ENCODE data around the gene ABCA13.

Gene ABCA13

GRCh38 chr7:48307041-48307714 lies 135.9 kb downstream of the ABCA13 start:
- TF ChIP-seq EZH2phosphoT487 (IDR thresholded peaks at IDR 0.05; ENCODE audit: borderline replicate concordance, low read length): no peak
- TF ChIP-seq CTCF (IDR thresholded peaks at IDR 0.05; ENCODE audit: low read depth, low read length, poor library complexity, severe bottlenecking): no peak
- Histone ChIP-seq H3K4me3 (ENCODE audit: low read length) (no peak overlapping the region), H3F3A (ENCODE audit: control insufficient read depth, insufficient read depth) (no peaks in the 10 kb centered on the region), H3K9me2 (replicated peaks; ENCODE audit: control insufficient read depth, low read length) (no peaks in the 10 kb centered on the region), H3K4me1 (ENCODE audit: control insufficient read depth, low read length) (no peaks in the 10 kb centered on the region), H3K79me2 (ENCODE audit: control insufficient read depth, low read length) (no peaks in the 10 kb centered on the region), H3K9me3 (ENCODE audit: control insufficient read depth, insufficient read depth, low read length) (no peaks in the 10 kb centered on the region), H3K4me2 (ENCODE audit: low read length) (no peak overlapping the region), H3K27me3 (ENCODE audit: control insufficient read depth, low read length) (no peaks in the 10 kb centered on the region), H4K20me1 (ENCODE audit: control insufficient read depth, insufficient read depth, low read depth, low read length) (no peaks in the 10 kb centered on the region), H3K36me3 (ENCODE audit: control insufficient read depth, low read length) (no peaks in the 10 kb centered on the region), H3K27ac (ENCODE audit: low read depth, low read length) (no peak overlapping the region)

GRCh38 chr7:48309720-48310119 lies 138.5 kb downstream of the ABCA13 start:
- H3K79me2 ChIP-seq (ENCODE audit: control insufficient read depth, low read length): no peaks in the 10 kb centered on the region
- H3K9me3 ChIP-seq (ENCODE audit: control insufficient read depth, insufficient read depth, low read length): no peaks in the 10 kb centered on the region
- TF ChIP-seq EZH2phosphoT487 (IDR thresholded peaks at IDR 0.05; ENCODE audit: borderline replicate concordance, low read length) (no peak), CTCF (IDR thresholded peaks at IDR 0.05; ENCODE audit: low read depth, low read length, poor library complexity, severe bottlenecking) (no peak)
- no peaks in the 10 kb centered on the region for H3K9me2 ChIP-seq (replicated peaks; ENCODE audit: control insufficient read depth, low read length)
- no peak overlapping the region for H3K27ac ChIP-seq (ENCODE audit: low read depth, low read length)
- no peaks in the 10 kb centered on the region for H4K20me1 ChIP-seq (ENCODE audit: control insufficient read depth, insufficient read depth, low read depth, low read length)
- no peak overlapping the region for H3K4me3 ChIP-seq (ENCODE audit: low read length)
- H3K27me3 ChIP-seq (ENCODE audit: control insufficient read depth, low read length): no peaks in the 10 kb centered on the region
- H3K4me2 ChIP-seq (ENCODE audit: low read length): no peak overlapping the region
- H3K4me1 ChIP-seq (ENCODE audit: control insufficient read depth, low read length): no peaks in the 10 kb centered on the region
- H3F3A ChIP-seq (ENCODE audit: control insufficient read depth, insufficient read depth): no peaks in the 10 kb centered on the region
- no peaks in the 10 kb centered on the region for H3K36me3 ChIP-seq (ENCODE audit: control insufficient read depth, low read length)

GRCh38 chr7:48311464-48312100 lies 140.3 kb downstream of the ABCA13 start:
- Histone ChIP-seq H3K27me3 (ENCODE audit: control insufficient read depth, low read length) (no peaks in the 10 kb centered on the region), H3K36me3 (ENCODE audit: control insufficient read depth, low read length) (no peaks in the 10 kb centered on the region), H3K4me3 (ENCODE audit: low read length) (no peak overlapping the region), H4K20me1 (ENCODE audit: control insufficient read depth, insufficient read depth, low read depth, low read length) (no peaks in the 10 kb centered on the region), H3K27ac (ENCODE audit: low read depth, low read length) (no peak overlapping the region), H3K79me2 (ENCODE audit: control insufficient read depth, low read length) (no peaks in the 10 kb centered on the region), H3K9me3 (ENCODE audit: control insufficient read depth, insufficient read depth, low read length) (no peaks in the 10 kb centered on the region), H3F3A (ENCODE audit: control insufficient read depth, insufficient read depth) (no peaks in the 10 kb centered on the region), H3K9me2 (replicated peaks; ENCODE audit: control insufficient read depth, low read length) (no peaks in the 10 kb centered on the region), H3K4me2 (ENCODE audit: low read length) (no peak overlapping the region), H3K4me1 (ENCODE audit: control insufficient read depth, low read length) (no peaks in the 10 kb centered on the region)
- no peak for TF ChIP-seq EZH2phosphoT487 (IDR thresholded peaks at IDR 0.05; ENCODE audit: borderline replicate concordance, low read length)
- no peak for TF ChIP-seq CTCF (IDR thresholded peaks at IDR 0.05; ENCODE audit: low read depth, low read length, poor library complexity, severe bottlenecking)

Data from DOHH2 (cell line).